HK-2 (cell line): ENCODE measurements around the gene P4HA2.

ENCODE experiments used
- DNase-seq: peaks from one replicate; pipeline ENCODE4 v3.0.0-alpha.2; 2018; ENCODE audit not compliant: unreplicated experiment

The P4HA2 gene

GRCh38 chr5:132264546-132265335 lies 37.1 kb upstream of the P4HA2 start:
- DNase-seq, result no peak

- DNase-seq, result peak; percentile 86
Observed at GRCh38 chr5:132263548-132264261, 36.1 kb upstream of the P4HA2 start.

GRCh38 chr5:132262882-132263547 lies 35.4 kb upstream of the P4HA2 start:
- DNase-seq, result no peak

GRCh38 chr5:132261881-132262845 lies 34.5 kb upstream of the P4HA2 start:
- no peak for DNase-seq

- peak; percentile 66 for DNase-seq
Observed at GRCh38 chr5:132260714-132261551, 33.3 kb upstream of the P4HA2 start.

GRCh38 chr5:132260051-132260450 lies 32.4 kb upstream of the P4HA2 start:
- DNase-seq, result peak; percentile 49

- no peak for DNase-seq
Observed at GRCh38 chr5:132259069-132259851, 31.6 kb upstream of the P4HA2 start.

- DNase-seq, result no peak
Observed at GRCh38 chr5:132258102-132259068, 30.7 kb upstream of the P4HA2 start.

- no peak for DNase-seq
Observed at GRCh38 chr5:132257131-132258101, 29.8 kb upstream of the P4HA2 start, which contains the start of gene PDLIM4. TSS of gene PDLIM4 (plus strand) at chr5:132257696. CDS start at chr5:132257735, 39 bp downstream.

GRCh38 chr5:132256783-132257130 lies 29.1 kb upstream of the P4HA2 start:
- no peak for DNase-seq

GRCh38 chr5:132256086-132256782 lies 28.6 kb upstream of the P4HA2 start:
- no peak for DNase-seq

- DNase-seq, result no peak
Observed at GRCh38 chr5:132254321-132254977, 26.8 kb upstream of the P4HA2 start.

- no peak for DNase-seq
Observed at GRCh38 chr5:132253452-132254320, 26.0 kb upstream of the P4HA2 start.

- no peak for DNase-seq
Observed at GRCh38 chr5:132253008-132253441, 25.4 kb upstream of the P4HA2 start.

- DNase-seq, result peak; percentile 58
Observed at GRCh38 chr5:132251220-132251725, 23.6 kb upstream of the P4HA2 start.
